PC-9 (cell line): Measurements from ENCODE around the gene FAM217A.

ENCODE experiments used
- EZH2 ChIP-seq: fragments of 200-600 bp; sonication (generic); IDR thresholded peaks from 2 replicates; pipeline ENCODE4 v1.8.0; 2017; ENCODE audit warnings: antibody characterized with exemption, low read depth
- TF ChIP-seq, protein P1 (sequence below): fragments of 200-600 bp; sonication (generic); conservative IDR thresholded peaks from 2 replicates; pipeline ENCODE4 v1.6.1; 2017; ENCODE audit warnings: mixed run types, antibody characterized with exemption, mild to moderate bottlenecking, moderate library complexity

DNA sequence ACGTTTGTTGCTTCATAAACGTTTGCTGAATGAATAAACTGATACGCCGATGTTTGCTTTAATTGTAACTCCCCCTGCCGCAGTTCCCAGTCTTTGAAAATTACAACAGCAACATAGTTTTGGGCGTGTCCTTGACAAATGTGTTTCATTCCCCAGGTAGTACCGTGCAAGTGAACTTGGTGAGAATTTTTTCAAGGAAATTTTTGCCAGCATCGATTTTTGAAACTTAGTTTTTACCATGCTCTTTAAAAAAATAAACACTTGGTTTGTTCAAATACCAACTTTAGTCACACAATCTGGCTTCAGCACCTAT, 60.1 kb downstream of the FAM217A start:
- TF ChIP-seq, protein P1, sequence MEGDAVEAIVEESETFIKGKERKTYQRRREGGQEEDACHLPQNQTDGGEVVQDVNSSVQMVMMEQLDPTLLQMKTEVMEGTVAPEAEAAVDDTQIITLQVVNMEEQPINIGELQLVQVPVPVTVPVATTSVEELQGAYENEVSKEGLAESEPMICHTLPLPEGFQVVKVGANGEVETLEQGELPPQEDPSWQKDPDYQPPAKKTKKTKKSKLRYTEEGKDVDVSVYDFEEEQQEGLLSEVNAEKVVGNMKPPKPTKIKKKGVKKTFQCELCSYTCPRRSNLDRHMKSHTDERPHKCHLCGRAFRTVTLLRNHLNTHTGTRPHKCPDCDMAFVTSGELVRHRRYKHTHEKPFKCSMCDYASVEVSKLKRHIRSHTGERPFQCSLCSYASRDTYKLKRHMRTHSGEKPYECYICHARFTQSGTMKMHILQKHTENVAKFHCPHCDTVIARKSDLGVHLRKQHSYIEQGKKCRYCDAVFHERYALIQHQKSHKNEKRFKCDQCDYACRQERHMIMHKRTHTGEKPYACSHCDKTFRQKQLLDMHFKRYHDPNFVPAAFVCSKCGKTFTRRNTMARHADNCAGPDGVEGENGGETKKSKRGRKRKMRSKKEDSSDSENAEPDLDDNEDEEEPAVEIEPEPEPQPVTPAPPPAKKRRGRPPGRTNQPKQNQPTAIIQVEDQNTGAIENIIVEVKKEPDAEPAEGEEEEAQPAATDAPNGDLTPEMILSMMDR, result no peak
- TF ChIP-seq EZH2, result no peak
